Measurements from ENCODE around the gene CTXN2. TPM values are rescaled to one million over a fixed set of nuclear protein-coding genes. Genes with fewer than 3 reads are reported as not detected.

Gene CTXN2
- total RNA-seq, result not detected

GRCh38 chr15:48191574-48192225 lies at the start of gene CTXN2:
TSS of gene CTXN2 (plus strand) at chr15:48191665. CDS start at chr15:48201301, 9,636 bp downstream.
- H3K4me1 Mint-ChIP-seq (ENCODE audit: low read depth), result peaks cover 4% of the 10 kb centered on the region
- H3K27ac Mint-ChIP-seq, result no peak within 1 kb of the TSS
- DNase-seq (no peak), ATAC-seq (no peak)
- H3K36me3 Mint-ChIP-seq (ENCODE audit: low read depth), result no peaks in the 10 kb centered on the region
- POLR2A ChIA-PET, result no interaction called here
- CTCF ChIA-PET, result no interaction called here
- TF ChIP-seq CTCF (IDR thresholded peaks at IDR 0.05), result no peak
- peaks cover 38% of the 10 kb centered on the region for H3K27me3 Mint-ChIP-seq
- intact Hi-C loops (cut with micrococcal nuclease), result no loop called here
- peak within 1 kb of the TSS; percentile 26 for H3K4me3 Mint-ChIP-seq
- no peaks in the 10 kb centered on the region for H3K9me3 Mint-ChIP-seq

DNA sequence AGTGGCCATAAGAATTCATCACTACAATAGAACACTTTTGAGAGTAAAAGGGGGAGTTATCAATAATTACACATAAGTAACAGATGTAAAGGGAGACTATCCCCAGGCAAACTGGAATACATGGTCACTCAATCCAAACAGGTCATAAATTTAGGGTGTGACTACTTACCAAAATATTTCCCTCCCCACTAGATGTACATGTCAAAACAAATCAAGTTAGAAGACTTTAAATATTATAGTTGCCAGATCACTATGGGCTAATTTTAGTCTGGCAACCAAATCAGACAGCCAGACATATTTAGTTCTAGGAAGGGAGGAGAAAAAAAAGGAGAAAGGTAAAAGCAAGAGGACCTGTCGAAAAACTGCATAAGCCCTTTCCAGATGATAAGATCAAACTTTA lies 47.6 kb upstream of the CTXN2 start:
- peaks cover 7% of the 10 kb centered on the region for H3K36me3 Mint-ChIP-seq (ENCODE audit: low read depth)
- H3K27ac Mint-ChIP-seq, result no peak overlapping the region
- POLR2A ChIA-PET, result no interaction called here
- no peaks in the 10 kb centered on the region for H3K27me3 Mint-ChIP-seq
- intact Hi-C loops (cut with micrococcal nuclease), result no loop called here
- CTCF ChIA-PET, result no interaction called here
- no peak for ATAC-seq
- no peak overlapping the region for H3K4me3 Mint-ChIP-seq
- no peaks in the 10 kb centered on the region for H3K4me1 Mint-ChIP-seq (ENCODE audit: low read depth)
- H3K9me3 Mint-ChIP-seq, result no peaks in the 10 kb centered on the region
- DNase-seq, result no peak
- TF ChIP-seq CTCF (IDR thresholded peaks at IDR 0.05), result no peak

DNA sequence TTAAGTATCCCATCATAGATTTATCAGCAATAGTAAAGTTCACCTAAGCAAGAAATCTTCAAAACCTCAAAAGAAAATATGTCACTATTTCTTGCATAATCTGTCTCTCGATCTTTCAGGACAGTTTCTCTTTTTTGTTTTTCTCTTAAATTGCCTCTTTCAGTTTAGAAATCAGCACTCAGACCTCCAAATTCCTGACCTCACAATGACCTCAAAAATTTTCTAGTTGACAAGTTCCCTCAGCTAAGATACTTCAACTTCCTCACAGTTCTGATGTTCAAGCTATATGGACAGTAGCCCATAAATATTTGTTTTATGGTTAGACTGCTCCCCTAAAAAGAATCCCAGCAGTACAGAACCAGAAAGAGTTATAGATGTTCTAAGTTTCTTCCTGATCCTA lies 46.6 kb upstream of the CTXN2 start:
- DNase-seq, result no peak
- intact Hi-C loops (cut with micrococcal nuclease), result no loop called here
- ChIA-PET CTCF (interaction anchor here (1.2 kb wide), 1 partner anchor 141 kb away, joined by 3 read pairs; no protein-coding TSS in a partner anchor), POLR2A (no interaction called here)
- H3K27ac Mint-ChIP-seq, result no peak overlapping the region
- H3K27me3 Mint-ChIP-seq, result no peaks in the 10 kb centered on the region
- no peaks in the 10 kb centered on the region for H3K9me3 Mint-ChIP-seq
- H3K4me3 Mint-ChIP-seq, result no peak overlapping the region
- ATAC-seq, result no peak
- peaks cover 12% of the 10 kb centered on the region for H3K36me3 Mint-ChIP-seq (ENCODE audit: low read depth)
- TF ChIP-seq CTCF (IDR thresholded peaks at IDR 0.05), result no peak
- H3K4me1 Mint-ChIP-seq (ENCODE audit: low read depth), result no peaks in the 10 kb centered on the region

DNA sequence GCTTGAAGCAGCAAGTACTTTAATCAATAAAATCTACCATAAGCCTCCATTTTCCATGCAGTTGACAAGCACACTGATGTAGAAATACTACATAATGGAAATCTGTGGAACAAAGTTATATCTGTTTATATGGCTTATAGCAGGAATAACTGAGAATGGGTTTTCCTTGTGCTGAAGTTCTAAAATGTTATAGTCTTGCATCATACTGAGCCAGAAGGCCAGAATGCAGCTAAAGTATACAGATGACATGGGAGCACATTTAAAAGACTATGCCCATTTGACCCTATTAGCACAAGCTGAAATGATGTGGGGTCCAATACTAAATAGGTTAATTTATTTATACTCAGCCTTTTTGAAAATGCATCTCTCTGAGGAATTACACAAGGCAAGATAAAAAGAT lies 45.5 kb upstream of the CTXN2 start:
- intact Hi-C loops (cut with micrococcal nuclease), result no loop called here
- CTCF ChIA-PET, result no interaction called here
- no peak for ATAC-seq

More for the DNA sequence above, 45.5 kb upstream of the CTXN2 start:
- no peak overlapping the region for H3K27ac Mint-ChIP-seq
- DNase-seq, result no peak
- H3K36me3 Mint-ChIP-seq (ENCODE audit: low read depth), result peaks cover 12% of the 10 kb centered on the region
- H3K9me3 Mint-ChIP-seq, result no peaks in the 10 kb centered on the region
- no peaks in the 10 kb centered on the region for H3K27me3 Mint-ChIP-seq
- no peak overlapping the region for H3K4me3 Mint-ChIP-seq
- no peak for TF ChIP-seq CTCF (IDR thresholded peaks at IDR 0.05)
- POLR2A ChIA-PET, result no interaction called here
- H3K4me1 Mint-ChIP-seq (ENCODE audit: low read depth), result no peaks in the 10 kb centered on the region
